Adrenal gland (tissue), 5 donors: ENCODE data around the gene ZSWIM9.

Source experiments
- CTCF ChIP-seq, 6 experiments: fragments of 450-650 bp in 4 of 6; fragments of 200-600 bp in 2 of 6; sonication (generic) in 1 of 6; IDR thresholded peaks; 1 replicate in 5 of 6; 2 replicates in 1 of 6; pipeline versions ENCODE4 v1.5.1 to v1.8.0; 2016 to 2021; ENCODE audit warnings: antibody characterized with exemption in 6 of 6, mild to moderate bottlenecking in 2 of 6, moderate library complexity in 1 of 6
- POLR2A ChIP-seq, 2 donors: fragments of 450-650 bp; IDR thresholded peaks; one replicate each; pipeline ENCODE4 v1.6.1; 2017; ENCODE audit warnings: antibody characterized with exemption in 2 of 2, mild to moderate bottlenecking in 2 of 2, moderate library complexity in 1 of 2
- donor health status: DM: no; HTN: no; CAD: no.

- no peak for TF ChIP-seq CTCF (IDR thresholded peaks at IDR 0.05)
- TF ChIP-seq POLR2A (IDR thresholded peaks at IDR 0.05) = no peak
These were observed 42.9 kb upstream of the ZSWIM9 start for GRCh38 chr19:48127561-48127960.
